ENCODE data around the gene DPEP2NB.

DNA sequence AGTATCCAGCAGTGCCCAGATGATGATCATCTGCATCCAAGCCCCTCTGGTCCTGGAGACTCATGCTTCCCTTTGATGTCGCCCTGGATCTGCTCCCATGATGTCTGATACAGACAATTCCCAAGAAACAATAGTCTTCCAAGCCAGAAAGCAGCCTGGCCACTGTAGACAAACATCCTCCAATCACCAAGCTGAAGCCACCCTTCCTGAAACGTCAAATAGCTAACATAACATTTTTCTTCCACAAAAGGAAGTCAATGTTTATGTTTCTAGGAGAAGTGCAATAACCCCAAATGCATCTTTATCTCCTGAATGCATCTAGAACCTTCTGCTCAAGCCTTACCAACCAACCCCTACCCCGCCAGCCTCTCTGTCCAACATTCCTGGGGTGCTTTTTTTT lies 15.3 kb downstream of the DPEP2NB start:
- TF ChIP-seq EZH2 (IDR thresholded peaks at IDR 0.05; ENCODE audit: borderline replicate concordance, low read depth, low read length, poor library complexity, severe bottlenecking) = no peak
- TF ChIP-seq, protein P1, sequence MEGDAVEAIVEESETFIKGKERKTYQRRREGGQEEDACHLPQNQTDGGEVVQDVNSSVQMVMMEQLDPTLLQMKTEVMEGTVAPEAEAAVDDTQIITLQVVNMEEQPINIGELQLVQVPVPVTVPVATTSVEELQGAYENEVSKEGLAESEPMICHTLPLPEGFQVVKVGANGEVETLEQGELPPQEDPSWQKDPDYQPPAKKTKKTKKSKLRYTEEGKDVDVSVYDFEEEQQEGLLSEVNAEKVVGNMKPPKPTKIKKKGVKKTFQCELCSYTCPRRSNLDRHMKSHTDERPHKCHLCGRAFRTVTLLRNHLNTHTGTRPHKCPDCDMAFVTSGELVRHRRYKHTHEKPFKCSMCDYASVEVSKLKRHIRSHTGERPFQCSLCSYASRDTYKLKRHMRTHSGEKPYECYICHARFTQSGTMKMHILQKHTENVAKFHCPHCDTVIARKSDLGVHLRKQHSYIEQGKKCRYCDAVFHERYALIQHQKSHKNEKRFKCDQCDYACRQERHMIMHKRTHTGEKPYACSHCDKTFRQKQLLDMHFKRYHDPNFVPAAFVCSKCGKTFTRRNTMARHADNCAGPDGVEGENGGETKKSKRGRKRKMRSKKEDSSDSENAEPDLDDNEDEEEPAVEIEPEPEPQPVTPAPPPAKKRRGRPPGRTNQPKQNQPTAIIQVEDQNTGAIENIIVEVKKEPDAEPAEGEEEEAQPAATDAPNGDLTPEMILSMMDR (conservative IDR thresholded peaks at IDR 0.05; ENCODE audit: low read depth, low read length) = no peak
